T47D (cell line): ENCODE results near the gene XXYLT1.

ENCODE experiments used
- DNase-seq, 2 experiments: peaks; one replicate each; pipeline versions ENCODE4 v3.0.0 to v3.0.0-alpha.2; 2011 to 2012; ENCODE audit warnings: low read depth in 1 of 2, low spot score in 1 of 2
- JUND ChIP-seq: IDR thresholded peaks from 2 replicates; pipeline ENCODE4 v1.6.1; 2012; ENCODE audit warnings: low read depth
- in situ Hi-C: cut with HindIII; loops from 2 replicates; pipeline ENCODE4 v1.10.0; 2016; ENCODE audit warnings: low sequenced_read_pairs, low pct_unique_long_range_greater_than_20kb

Gene XXYLT1

GRCh38 chr3:195145579-195145978 lies 125.4 kb downstream of the XXYLT1 start:
- in situ Hi-C loops = no loop called here
- TF ChIP-seq JUND = no peak
- DNase-seq = no peak

GRCh38 chr3:195143221-195143620 lies 127.7 kb downstream of the XXYLT1 start:
- DNase-seq = no peak
- in situ Hi-C loops = no loop called here
- TF ChIP-seq JUND = no peak

- in situ Hi-C loops = no loop called here
- no peak for TF ChIP-seq JUND
Measured at GRCh38 chr3:195142519-195142918, 128.4 kb downstream of the XXYLT1 start.

GRCh38 chr3:195140816-195141793 lies 129.9 kb downstream of the XXYLT1 start:
- in situ Hi-C loops = no loop called here
- no peak for TF ChIP-seq JUND
- no peak for DNase-seq

More at GRCh38 chr3:195142519-195142918, 128.4 kb downstream of the XXYLT1 start:
- DNase-seq = no peak

GRCh38 chr3:195140410-195140809 lies 130.5 kb downstream of the XXYLT1 start:
- in situ Hi-C loops = no loop called here
- no peak for DNase-seq
- no peak for TF ChIP-seq JUND

- no peak for TF ChIP-seq JUND
- DNase-seq = no peak
- in situ Hi-C loops = no loop called here
Measured at GRCh38 chr3:195139876-195140240, 131.1 kb downstream of the XXYLT1 start.

GRCh38 chr3:195139091-195139875 lies 131.7 kb downstream of the XXYLT1 start:
- in situ Hi-C loops = no loop called here
- no peak for DNase-seq
- no peak for TF ChIP-seq JUND

- TF ChIP-seq JUND = no peak
- no peak for DNase-seq
- in situ Hi-C loops = no loop called here
Measured at GRCh38 chr3:195137638-195138588, 133.0 kb downstream of the XXYLT1 start.

GRCh38 chr3:195135917-195136316 lies 135.0 kb downstream of the XXYLT1 start:
- TF ChIP-seq JUND = no peak
- in situ Hi-C loops = no loop called here
- DNase-seq = no peak

- TF ChIP-seq JUND = no peak
- no peak for DNase-seq
- in situ Hi-C loops = no loop called here
Measured at GRCh38 chr3:195134431-195134830, 136.5 kb downstream of the XXYLT1 start.

- in situ Hi-C loops = no loop called here
- no peak for DNase-seq
Measured at GRCh38 chr3:195133462-195133861, 137.5 kb downstream of the XXYLT1 start.

GRCh38 chr3:195133013-195133412 lies 137.9 kb downstream of the XXYLT1 start:
- no peak for DNase-seq
- in situ Hi-C loops = no loop called here
- no peak for TF ChIP-seq JUND

More at GRCh38 chr3:195133462-195133861, 137.5 kb downstream of the XXYLT1 start:
- no peak for TF ChIP-seq JUND
